ENCODE results near the gene DDX24. TPM values are rescaled to one million over a fixed set of nuclear protein-coding genes. Genes with fewer than 3 reads are reported as not detected.

Gene DDX24
- total RNA-seq, 1 donor from 2014 or later = 191 TPM

GRCh38 chr14:94046696-94047250 lies 34.2 kb downstream of the DDX24 start:
- Histone ChIP-seq H3K4me3 (no peak overlapping the region), H3K27ac (no peak overlapping the region), H3K36me3 (peaks cover 73% of the 10 kb centered on the region), H3K9me3 (no peaks in the 10 kb centered on the region), H3K27me3 (no peaks in the 10 kb centered on the region), H3K4me1 (peaks cover 10% of the 10 kb centered on the region)
- no peak for DNase-seq
- no peak for TF ChIP-seq CTCF (IDR thresholded peaks at IDR 0.05)
- no peak for ATAC-seq
- intact Hi-C loops (cut with DNase I) = no loop called here

- Histone ChIP-seq H3K4me3 (no peak overlapping the region), H3K9me3 (no peaks in the 10 kb centered on the region), H3K27me3 (no peaks in the 10 kb centered on the region), H3K4me1 (peaks cover 13% of the 10 kb centered on the region), H3K36me3 (peaks cover 63% of the 10 kb centered on the region), H3K27ac (no peak overlapping the region)
- intact Hi-C loops (cut with DNase I) = no loop called here
- DNase-seq = peak; percentile 59
- no peak for ATAC-seq
- TF ChIP-seq CTCF (IDR thresholded peaks at IDR 0.05) = no peak
Measured at GRCh38 chr14:94045563-94046345, 35.2 kb downstream of the DDX24 start.

GRCh38 chr14:94045101-94045500 lies 35.9 kb downstream of the DDX24 start:
- Histone ChIP-seq H3K4me1 (peaks cover 13% of the 10 kb centered on the region), H3K9me3 (no peaks in the 10 kb centered on the region), H3K36me3 (peaks cover 56% of the 10 kb centered on the region), H3K4me3 (no peak overlapping the region), H3K27ac (no peak overlapping the region), H3K27me3 (no peaks in the 10 kb centered on the region)
- ATAC-seq (no peak), DNase-seq (peak; percentile 46)
- intact Hi-C loops (cut with DNase I) = no loop called here
- TF ChIP-seq CTCF (IDR thresholded peaks at IDR 0.05) = no peak

- no peak overlapping the region for H3K27ac ChIP-seq
- no peaks in the 10 kb centered on the region for H3K27me3 ChIP-seq
- intact Hi-C loops (cut with DNase I) = loop anchor here (5.0 kb wide), 1 partner anchor 93 kb away; no protein-coding TSS in a partner anchor
- peaks cover 51% of the 10 kb centered on the region for H3K36me3 ChIP-seq
- no peak for ATAC-seq
- DNase-seq = peak; percentile 62
- no peak for TF ChIP-seq CTCF (IDR thresholded peaks at IDR 0.05)
- H3K4me3 ChIP-seq = no peak overlapping the region
- no peaks in the 10 kb centered on the region for H3K9me3 ChIP-seq
- H3K4me1 ChIP-seq = peaks cover 13% of the 10 kb centered on the region
Measured at GRCh38 chr14:94044476-94045091, 36.4 kb downstream of the DDX24 start.

GRCh38 chr14:94043756-94044475 lies 37.1 kb downstream of the DDX24 start:
- no peak for ATAC-seq
- Histone ChIP-seq H3K4me1 (peaks cover 13% of the 10 kb centered on the region), H3K9me3 (no peaks in the 10 kb centered on the region), H3K27ac (no peak overlapping the region), H3K4me3 (no peak overlapping the region), H3K36me3 (peaks cover 45% of the 10 kb centered on the region), H3K27me3 (no peaks in the 10 kb centered on the region)
- DNase-seq = peak; percentile 56
- no peak for TF ChIP-seq CTCF (IDR thresholded peaks at IDR 0.05)
- intact Hi-C loops (cut with DNase I) = loop anchor here (5.0 kb wide), 1 partner anchor 93 kb away; no protein-coding TSS in a partner anchor

Measured in upper lobe of right lung (tissue), 1 donor.